Endothelial cell of umbilical vein (primary cell): ENCODE data around the gene SAMD11. TPM values are rescaled to one million over a fixed set of nuclear protein-coding genes. Genes with fewer than 3 reads are reported as not detected.

ENCODE experiments used
- BruUV-seq: library from RNA; stranded (reverse); fragments of 400-500 nt; replicated peaks from 2 replicates; lab custom pipeline; 2021; lab: Mats Ljungman, UMichigan
- CTCF ChIA-PET: fragments of 300-600, 350-600 bp; sonication (Branson Sonifier 250); formaldehyde crosslinking; loops from one replicate; lab custom pipeline; 2021; ENCODE audit warnings: antibody characterized with exemption, inconsistent platforms; lab: Charles Lee
- POLR2A ChIA-PET: fragments of 300-600, 350-600 bp; sonication (Branson Sonifier 250); formaldehyde crosslinking; loops from one replicate; lab custom pipeline; 2021; ENCODE audit warnings: antibody characterized with exemption, inconsistent platforms; lab: Charles Lee
- DNase-seq: peaks from one replicate; pipeline ENCODE4 v3.0.0-alpha.2; 2011; ENCODE audit warnings: low read depth, low spot score
- FAIRE-seq: peaks from 2 replicates; lab custom pipeline; 2011; peaks lifted over from hg19 to GRCh38; lab: Jason Lieb, UNC
- H2AFZ ChIP-seq: 2 replicates; pipeline ENCODE4 v1.6.0; 2012; ENCODE audit warnings: low read depth, low read length, control low read depth, inconsistent platforms
- H3K27ac ChIP-seq: 2 replicates; pipeline ENCODE4 v1.5.1; 2011; ENCODE audit warnings: low read depth, mild to moderate bottlenecking, control low read depth, low read length, moderate library complexity; ENCODE audit not compliant: insufficient read depth
- H3K27me3 ChIP-seq, 2 experiments: 2 replicates each; pipeline versions ENCODE4 v1.6.0 to v1.6.1; 2011; ENCODE audit warnings: low read length in 2 of 2, mixed read lengths in 1 of 2; ENCODE audit not compliant: control insufficient read depth in 2 of 2, insufficient read depth in 2 of 2
- H3K36me3 ChIP-seq, 2 experiments: 2 replicates in 1 of 2; 3 replicates in 1 of 2; pipeline ENCODE4 v1.5.1; 2011; ENCODE audit warnings: low read length in 2 of 2, mild to moderate bottlenecking in 1 of 2, moderate library complexity in 1 of 2; ENCODE audit not compliant: control insufficient read depth in 2 of 2, insufficient read depth in 2 of 2; ENCODE audit errors: extremely low read depth in 1 of 2
- H3K4me1 ChIP-seq: 3 replicates; pipeline ENCODE4 v1.5.1; 2011; ENCODE audit warnings: mild to moderate bottlenecking, low read length; ENCODE audit not compliant: control insufficient read depth, insufficient read depth; ENCODE audit errors: extremely low read depth
- H3K4me2 ChIP-seq: 2 replicates; pipeline ENCODE4 v1.6.1; 2011; ENCODE audit warnings: low read length, control low read depth, mixed read lengths; ENCODE audit not compliant: insufficient read depth
- H3K4me3 ChIP-seq, 3 experiments: fragments of 200-600 bp in 1 of 3; sonication (generic), shearing (Covaris generic) in 1 of 3; replicated peaks in 1 of 3; 2 replicates each; pipeline ENCODE4 v1.5.1; 2011 to 2016; ENCODE audit warnings: control low read depth in 3 of 3, low read length in 3 of 3, mild to moderate bottlenecking in 2 of 3, inconsistent platforms in 1 of 3, low read depth in 1 of 3, moderate library complexity in 1 of 3; ENCODE audit not compliant: insufficient read depth in 1 of 3
- H3K79me2 ChIP-seq: 2 replicates; pipeline ENCODE4 v1.6.0; 2012; ENCODE audit warnings: low read length, inconsistent platforms; ENCODE audit not compliant: control insufficient read depth, insufficient read depth
- H3K9ac ChIP-seq: replicated peaks from 2 replicates; pipeline ENCODE3; 2011; ENCODE audit warnings: low read length, control low read depth; ENCODE audit not compliant: insufficient read depth; ENCODE audit errors: extremely low read depth
- H3K9me1 ChIP-seq: replicated peaks from 3 replicates; pipeline ENCODE4 v1.6.0; 2011; ENCODE audit warnings: mild to moderate bottlenecking, low read length; ENCODE audit not compliant: control insufficient read depth, insufficient read depth; ENCODE audit errors: extremely low read depth
- H3K9me3 ChIP-seq: replicated peaks from 2 replicates; pipeline ENCODE4 v1.5.1; 2012; ENCODE audit warnings: low read length, inconsistent platforms; ENCODE audit not compliant: control insufficient read depth, insufficient read depth
- H4K20me1 ChIP-seq: replicated peaks from 2 replicates; pipeline ENCODE3; 2011; ENCODE audit warnings: mild to moderate bottlenecking, low read length; ENCODE audit not compliant: control insufficient read depth, insufficient read depth; ENCODE audit errors: extremely low read depth
- CTCF ChIP-seq, 2 donors: IDR thresholded peaks; 1 replicate in 1 of 2; 2 replicates in 1 of 2; pipeline ENCODE4 v1.5.1; 2011; ENCODE audit warnings: low read length in 2 of 2, mild to moderate bottlenecking in 2 of 2, moderate library complexity in 2 of 2, control low read depth in 1 of 2, inconsistent platforms in 1 of 2, low read depth in 1 of 2; ENCODE audit not compliant: insufficient read depth in 1 of 2; ENCODE audit errors: extremely low read depth in 1 of 2
- EZH2 ChIP-seq: IDR thresholded peaks from 2 replicates; pipeline ENCODE4 v1.6.1; 2012; ENCODE audit warnings: borderline replicate concordance, low read depth, mild to moderate bottlenecking, moderate library complexity, low read length, inconsistent platforms; ENCODE audit not compliant: severe bottlenecking
- FOS ChIP-seq: IDR thresholded peaks from 2 replicates; pipeline ENCODE4 v1.6.1; 2011; ENCODE audit warnings: mild to moderate bottlenecking, low read length, moderate library complexity, borderline replicate concordance; ENCODE audit not compliant: insufficient read depth
- GATA2 ChIP-seq: IDR thresholded peaks from 2 replicates; pipeline ENCODE4 v1.7.0; 2011; ENCODE audit warnings: low read depth, mild to moderate bottlenecking, moderate library complexity, mixed read lengths, low read length; ENCODE audit not compliant: insufficient read length, insufficient read depth
- JUN ChIP-seq: IDR thresholded peaks from 2 replicates; pipeline ENCODE4 v1.6.1; 2011; ENCODE audit warnings: borderline replicate concordance, low read depth; ENCODE audit not compliant: insufficient read length, insufficient read depth
- MYC ChIP-seq: IDR thresholded peaks from one replicate; pipeline ENCODE4 v1.6.1; 2011; ENCODE audit warnings: mild to moderate bottlenecking, low read depth, low read length
- POLR2A ChIP-seq: IDR thresholded peaks from 2 replicates; pipeline ENCODE4 v1.6.1; 2012; ENCODE audit warnings: low read depth, mild to moderate bottlenecking, control low read depth, low read length
- POLR2AphosphoS5 ChIP-seq: IDR thresholded peaks from 2 replicates; pipeline ENCODE4 v1.6.1; 2012; ENCODE audit warnings: low read depth, mild to moderate bottlenecking, control low read depth, low read length, moderate library complexity; ENCODE audit not compliant: insufficient read depth
- dilution Hi-C: fragments of 300-500 bp; cut with MboI; formaldehyde crosslinking; loops from one replicate; pipeline ENCODE4 v1.15.0; 2019; ENCODE audit warnings: low sequenced_read_pairs; ENCODE audit not compliant: extremely low pct_ligation_motif_present
- intact Hi-C: fragments of 100-400 bp; cut with micrococcal nuclease; formaldehyde crosslinking; loops from one replicate; pipeline ENCODE4 v1.10.0; 2022
- polyA plus RNA-seq, 4 experiments: library from polyadenylated mRNA; depleted of rRNA in 3 of 4; stranded (reverse) in 3 of 4; unstranded in 1 of 4; fragments of >200 nt; gene quantifications; 2 replicates each; pipeline versions ENCODE4 v1.2.1 to v1.2.3, GENCODE V29; 2011 to 2012; ENCODE audit warnings: missing spikeins in 1 of 4
- total RNA-seq: library from RNA; stranded (reverse); gene quantifications from 2 replicates; pipeline ENCODE4 v1.2.3, GENCODE V29; 2021
- TF ChIP-seq, protein P1 (sequence below): IDR thresholded peaks from 2 replicates; pipeline ENCODE4 v1.6.1; 2011; ENCODE audit not compliant: insufficient read depth, insufficient read length

SAMD11 gene
- total and polyA plus RNA-seq, 2 donors (not counting 3 experiments of a cell fraction or from before 2014, with no cell fraction given): not detected

GRCh38 chr1:886760-887159 is 37.0 kb upstream of the SAMD11 start:
- Histone ChIP-seq H3K79me2 (no peaks in the 10 kb centered on the region), H3K4me2 (no peak overlapping the region), H4K20me1 (no peaks in the 10 kb centered on the region), H3K9me1 (no peaks in the 10 kb centered on the region), H3K9me3 (no peaks in the 10 kb centered on the region), H3K27ac (no peak overlapping the region), H3K27me3 (peaks cover 12% of the 10 kb centered on the region in 2 experiments), H3K9ac (no peak overlapping the region), H2AFZ (no peak overlapping the region), H3K4me1 (no peaks in the 10 kb centered on the region), H3K36me3 (no peaks in the 10 kb centered on the region), H3K4me3 (no peak overlapping the region)
- CTCF ChIA-PET: no interaction called here
- BruUV-seq: no TSS peak
- intact Hi-C loops (no loop called here), dilution Hi-C loops (no loop called here)
- TF ChIP-seq CTCF (IDR thresholded peaks at IDR 0.05; ENCODE audit: extremely low read depth in 1 of 2, insufficient read depth in 1 of 2, low read depth in 1 of 2, low read length in 2 of 2) (no peak), EZH2 (no peak), GATA2 (no peak), POLR2AphosphoS5 (no peak), FOS (no peak), POLR2A (no peak), JUN (no peak), MYC (no peak)
- TF ChIP-seq, protein P1, sequence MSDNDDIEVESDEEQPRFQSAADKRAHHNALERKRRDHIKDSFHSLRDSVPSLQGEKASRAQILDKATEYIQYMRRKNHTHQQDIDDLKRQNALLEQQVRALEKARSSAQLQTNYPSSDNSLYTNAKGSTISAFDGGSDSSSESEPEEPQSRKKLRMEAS: no peak
- POLR2A ChIA-PET: no interaction called here
- FAIRE-seq: no peak
- DNase-seq: no peak
